Measurements from ENCODE around the gene ZNG1A.
"Not testable (repeated sequence)": the region's sequence is repeated elsewhere in the genome, so short reads cannot be mapped to it uniquely, and the experiment has no call there.

- TF ChIP-seq POLR2AphosphoS5 (IDR thresholded peaks at IDR 0.05); MXI1 (conservative IDR thresholded peaks at IDR 0.05; ENCODE audit: poor library complexity, severe bottlenecking); CTCF (IDR thresholded peaks at IDR 0.05; ENCODE audit: poor library complexity, severe bottlenecking): not testable (repeated sequence)
These were observed 88.0 kb downstream of the ZNG1A start for GRCh38 chr9:90851-91250.

All from neural cell (in vitro differentiated cells).